GM12878 (cell line): Measurements from ENCODE around the gene SLC12A6. TPM values are rescaled to one million over a fixed set of nuclear protein-coding genes. Genes with fewer than 3 reads are reported as not detected.

Source experiments
- ATAC-seq: fragments of 200-7000 bp; cut with Tn5 transposase; 3 replicates; pipeline ENCODE4 v1.9.1; 2020; ENCODE audit warnings: mild to moderate bottlenecking, moderate library complexity
- BruUV-seq: library from RNA; stranded (reverse); fragments of 400-500 nt; replicated peaks from 2 replicates; lab custom pipeline; 2021; lab: Mats Ljungman, UMichigan
- CTCF ChIA-PET: fragments of 300-600 bp; sonication (Branson Sonifier 250); formaldehyde crosslinking; extraction: SDS; loops from one replicate; lab custom pipeline; 2021; ENCODE audit warnings: inconsistent platforms; lab: Yijun Ruan, JAX
- POLR2A ChIA-PET: fragments of 350-600 bp; formaldehyde crosslinking; extraction: SDS; loops from one replicate; lab custom pipeline; 2021; ENCODE audit warnings: inconsistent platforms; lab: Charles Lee
- RAD21 ChIA-PET: fragments of 300-600 bp; sonication (Branson Sonifier 250); formaldehyde crosslinking; loops from one replicate; lab custom pipeline; 2023; ENCODE audit warnings: antibody characterized with exemption; ENCODE audit not compliant: unreplicated experiment; lab: Charles Lee
- SMC1A ChIA-PET: fragments of 300-600 bp; sonication (Branson Sonifier 250); formaldehyde crosslinking; loops from one replicate; lab custom pipeline; 2023; ENCODE audit not compliant: unreplicated experiment, uncharacterized antibody; lab: Charles Lee
- DNase-seq: peaks from one replicate; pipeline ENCODE4 v3.0.0-alpha.2; 2011; ENCODE audit warnings: low read depth, low spot score
- FAIRE-seq: peaks from 3 replicates; lab custom pipeline; 2011; peaks lifted over from hg19 to GRCh38; lab: Jason Lieb, UNC
- H2AFZ ChIP-seq: 2 replicates; pipeline ENCODE4 v1.6.0; 2011; ENCODE audit warnings: low read depth, low read length, control low read depth; ENCODE audit not compliant: control insufficient read depth
- H3K27ac ChIP-seq: 2 replicates; pipeline ENCODE4 v1.5.1; 2011; ENCODE audit warnings: control low read depth; ENCODE audit not compliant: control insufficient read depth, insufficient read depth
- H3K27me3 ChIP-seq, 2 experiments: replicated peaks in 1 of 2; 2 replicates each; pipeline versions ENCODE4 v1.6.0 to v1.6.1; 2011; ENCODE audit warnings: low read length in 1 of 2; ENCODE audit not compliant: control insufficient read depth in 2 of 2, insufficient read depth in 2 of 2
- H3K36me3 ChIP-seq, 2 experiments: 2 replicates each; pipeline ENCODE4 v1.5.1; 2011; ENCODE audit warnings: low read length in 1 of 2; ENCODE audit not compliant: control insufficient read depth in 2 of 2, insufficient read depth in 2 of 2
- H3K4me1 ChIP-seq: 2 replicates; pipeline ENCODE4 v1.6.1; 2011; ENCODE audit warnings: mild to moderate bottlenecking, low read length, moderate library complexity, mixed read lengths; ENCODE audit not compliant: control insufficient read depth, insufficient read depth
- H3K4me2 ChIP-seq: 2 replicates; pipeline ENCODE4 v1.6.0; 2011; ENCODE audit warnings: control low read depth; ENCODE audit not compliant: control insufficient read depth, insufficient read depth
- H3K4me3 ChIP-seq: fragments of 200-600 bp; sonication (generic); 2 replicates; pipeline ENCODE4 v1.5.1; 2016
- H3K79me2 ChIP-seq: 2 replicates; pipeline ENCODE4 v1.6.0; 2011; ENCODE audit warnings: low read length; ENCODE audit not compliant: control insufficient read depth, insufficient read depth
- H3K9ac ChIP-seq: 2 replicates; pipeline ENCODE4 v1.8.0; 2011; ENCODE audit warnings: low read length, control low read depth, mixed read lengths; ENCODE audit not compliant: control insufficient read depth, insufficient read depth
- H3K9me3 ChIP-seq: replicated peaks from 3 replicates; pipeline ENCODE4 v1.5.1; 2011; ENCODE audit warnings: mild to moderate bottlenecking, low read length; ENCODE audit not compliant: control insufficient read depth, insufficient read depth
- H4K20me1 ChIP-seq: 2 replicates; pipeline ENCODE4 v1.6.0; 2011; ENCODE audit not compliant: control insufficient read depth, insufficient read depth
- DPF2 ChIP-seq: fragments of 450-650 bp; IDR thresholded peaks from 2 replicates; pipeline ENCODE4 v1.6.1; 2017; ENCODE audit warnings: mild to moderate bottlenecking
- GATAD2B ChIP-seq: fragments of 450-650 bp; conservative IDR thresholded peaks from 2 replicates; pipeline ENCODE4 v1.6.1; 2017; ENCODE audit warnings: low read depth, mild to moderate bottlenecking, moderate library complexity
- MTA3 ChIP-seq: IDR thresholded peaks from 2 replicates; pipeline ENCODE4 v1.6.1; 2012; ENCODE audit warnings: low read length, inconsistent platforms, borderline replicate concordance
- NRF1 ChIP-seq: conservative IDR thresholded peaks from 2 replicates; pipeline ENCODE4 v1.6.1; 2011; ENCODE audit warnings: mild to moderate bottlenecking, low read depth, low read length, improper control_type of control experiment
- PML ChIP-seq: IDR thresholded peaks from 2 replicates; pipeline ENCODE4 v1.6.1; 2012; ENCODE audit warnings: low read length, inconsistent platforms
- RAD51 ChIP-seq: fragments of 450-650 bp; IDR thresholded peaks from 2 replicates; pipeline ENCODE4 v1.6.1; 2016; ENCODE audit warnings: moderate library complexity, mild to moderate bottlenecking, inconsistent platforms
- SREBF1 ChIP-seq: IDR thresholded peaks from 2 replicates; pipeline ENCODE4 v1.6.1; 2012; ENCODE audit warnings: mild to moderate bottlenecking, low read length
- SRF ChIP-seq, 2 experiments: IDR thresholded peaks; 2 replicates each; pipeline ENCODE4 v1.6.1; 2011; ENCODE audit warnings: low read depth in 2 of 2, low read length in 2 of 2, mild to moderate bottlenecking in 1 of 2, moderate library complexity in 1 of 2
- SUPT20H ChIP-seq: IDR thresholded peaks from 2 replicates; pipeline ENCODE4 v1.6.1; 2011; ENCODE audit warnings: low read depth, mild to moderate bottlenecking, low read length, moderate library complexity, borderline replicate concordance; ENCODE audit not compliant: control insufficient read depth
- TARDBP ChIP-seq: IDR thresholded peaks from 2 replicates; pipeline ENCODE4 v1.6.1; 2016; ENCODE audit warnings: borderline replicate concordance
- TCF12 ChIP-seq: IDR thresholded peaks from 2 replicates; pipeline ENCODE4 v1.6.1; 2011; ENCODE audit warnings: low read depth, mild to moderate bottlenecking, low read length
- ZNF207 ChIP-seq: fragments of 450-650 bp; IDR thresholded peaks from 2 replicates; pipeline ENCODE4 v1.6.1; 2014; ENCODE audit warnings: antibody characterized with exemption, mild to moderate bottlenecking, borderline replicate concordance
- WGBS: methylation state at CpG from one replicate; pipeline ENCODE4 v1.1.6; 2016; ENCODE audit warnings: low lambda C conversion rate; ENCODE audit not compliant: insufficient replicate concordance, insufficient coverage; ENCODE audit errors: missing lambda C conversion rate; 5-methylcytosine and 5-hydroxymethylcytosine counted together
- in situ Hi-C: fragments of 300-500 bp; cut with MboI; formaldehyde crosslinking; loops from 9 replicates; pipeline ENCODE4 v1.14.3; 2018; ENCODE audit warnings: mixed read lengths
- intact Hi-C: fragments of 100-400 bp; cut with micrococcal nuclease; formaldehyde crosslinking; loops from one replicate; pipeline ENCODE4 v1.14.2; 2022; ENCODE audit not compliant: unreplicated experiment
- polyA plus RNA-seq, 11 experiments: library from polyadenylated mRNA; depleted of rRNA in 4 of 11; unstranded in 6 of 11; stranded (reverse) in 5 of 11; fragments of >200 nt; fragmentation: Nextera tagmentation in 4 of 11; fragmentation: Illumina TruSeq in 1 of 11; extraction: Ambion mirVana in 4 of 11; extraction: Trizol in 1 of 11; gene quantifications; 1 replicate in 1 of 11; 2 replicates in 10 of 11; pipeline versions ENCODE4 v1.2.1 to v1.2.3, GENCODE V29; 2011 to 2016; ENCODE audit warnings: inconsistent platforms in 2 of 11, missing spikeins in 2 of 11, low read depth in 1 of 11
- total RNA-seq, 4 experiments: library from RNA; depleted of rRNA in 3 of 4; stranded (reverse); fragments of >200 nt in 3 of 4; fragmentation: Illumina TruSeq in 1 of 4; extraction: Trizol in 1 of 4; gene quantifications; 2 replicates each; pipeline versions ENCODE4 v1.2.1 to v1.2.3, GENCODE V29; 2013 to 2021
- TF ChIP-seq, protein P1 (sequence below): fragments of 450-650 bp; IDR thresholded peaks from 2 replicates; pipeline ENCODE4 v1.6.1; 2017; ENCODE audit warnings: borderline replicate concordance

The SLC12A6 gene
- total and polyA plus RNA-seq, 10 of the 15 experiments (the other 5 are each of a cell fraction or from before 2014, with no cell fraction given), result 4.7 to 94.4 (median 34.2) TPM

DNA sequence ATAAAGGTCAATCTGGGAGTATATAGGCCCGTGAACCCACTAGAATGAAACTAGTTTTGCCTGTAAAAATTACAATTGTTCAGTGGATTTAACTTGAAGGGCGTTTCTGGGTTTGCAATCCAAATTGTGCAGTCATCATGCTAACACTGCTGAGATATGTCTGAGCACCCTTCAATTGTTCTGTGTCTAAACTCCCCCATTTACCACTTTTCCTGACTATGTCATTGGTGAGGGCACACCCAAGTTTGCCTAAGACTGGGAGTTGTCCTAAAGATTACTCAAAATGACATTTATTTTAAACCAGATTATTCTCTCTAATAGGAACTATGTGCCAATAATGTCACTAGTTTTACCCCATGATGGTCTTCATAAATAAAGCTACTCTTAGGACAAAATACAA lies 58.2 kb downstream of the SLC12A6 start:
- no peak for ATAC-seq
- Histone ChIP-seq H3K4me3 (no peak overlapping the region), H3K36me3 (peaks cover 0 to 4% of the 10 kb centered on the region in 2 experiments; a peak in 1 of 4 replicates), H3K79me2 (peaks cover 31% of the 10 kb centered on the region)
- no peak for DNase-seq
- no peak for FAIRE-seq
- no peak for TF ChIP-seq NRF1
- TF ChIP-seq, all 136 proteins: peak for 0
- Histone ChIP-seq H2AFZ (no peak overlapping the region), H3K9me3 (no peaks in the 10 kb centered on the region; the same call in 2 of the 3 replicates), H4K20me1 (no peaks in the 10 kb centered on the region), H3K4me1 (no peaks in the 10 kb centered on the region), H3K9ac (no peak overlapping the region), H3K27me3 (no peaks in the 10 kb centered on the region), H3K4me2 (no peak overlapping the region), H3K27ac (no peak overlapping the region)
- ChIA-PET SMC1A (interaction anchor here (1.2 to 1.9 kb wide), 2 partner anchors 10 to 37 kb away, joined by 3 to 4 read pairs; no protein-coding TSS in a partner anchor), RAD21 (no interaction called here), CTCF (no interaction called here), POLR2A (interaction anchor here (1.3 kb wide), 1 partner anchor 16 kb away, joined by 3 read pairs; no protein-coding TSS in a partner anchor)
- in situ Hi-C loops, result no loop called here
- BruUV-seq, result no TSS peak
- intact Hi-C loops, result no loop called here
- 94% methylated on average over 2 of the region's 2 CpGs for WGBS

DNA sequence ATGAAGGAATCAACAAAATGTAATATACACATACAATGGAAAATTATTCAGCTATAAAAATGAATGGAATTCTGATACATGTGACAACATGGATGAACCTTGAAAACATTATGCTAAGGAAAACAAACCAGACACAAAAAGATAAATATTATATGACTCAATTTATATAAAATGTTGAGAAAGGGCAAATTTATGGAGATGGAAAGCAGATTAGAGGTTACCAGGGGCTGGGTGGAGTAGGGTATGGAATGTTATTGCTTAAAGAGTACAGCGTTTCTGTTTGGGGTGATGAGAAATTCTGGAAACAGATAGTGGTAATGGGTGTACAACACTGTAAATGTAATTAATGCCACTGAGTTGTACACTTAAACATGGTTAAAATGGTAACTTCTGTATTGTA lies 61.9 kb downstream of the SLC12A6 start:
- Histone ChIP-seq H3K9ac (no peak overlapping the region), H3K4me1 (no peaks in the 10 kb centered on the region), H3K9me3 (no peaks in the 10 kb centered on the region), H4K20me1 (no peaks in the 10 kb centered on the region), H3K4me2 (no peak overlapping the region), H3K36me3 (peaks cover 0 to 12% of the 10 kb centered on the region in 2 experiments; a peak in 2 of 4 replicates), H3K79me2 (peaks cover 19% of the 10 kb centered on the region), H2AFZ (no peak overlapping the region), H3K4me3 (no peak overlapping the region), H3K27me3 (no peaks in the 10 kb centered on the region), H3K27ac (no peak overlapping the region)
- no peak for TF ChIP-seq RAD51
- TF ChIP-seq DPF2, result no peak
- no peak for TF ChIP-seq GATAD2B
- no peak for TF ChIP-seq SREBF1
- no peak for TF ChIP-seq MTA3
- no peak for TF ChIP-seq ZNF207
- TF ChIP-seq TARDBP, result no peak
- no peak for TF ChIP-seq TCF12
- no peak for TF ChIP-seq SRF (IDR thresholded peaks at IDR 0.05; ENCODE audit: low read depth in 2 of 2, low read length in 2 of 2)
- TF ChIP-seq, protein P1, sequence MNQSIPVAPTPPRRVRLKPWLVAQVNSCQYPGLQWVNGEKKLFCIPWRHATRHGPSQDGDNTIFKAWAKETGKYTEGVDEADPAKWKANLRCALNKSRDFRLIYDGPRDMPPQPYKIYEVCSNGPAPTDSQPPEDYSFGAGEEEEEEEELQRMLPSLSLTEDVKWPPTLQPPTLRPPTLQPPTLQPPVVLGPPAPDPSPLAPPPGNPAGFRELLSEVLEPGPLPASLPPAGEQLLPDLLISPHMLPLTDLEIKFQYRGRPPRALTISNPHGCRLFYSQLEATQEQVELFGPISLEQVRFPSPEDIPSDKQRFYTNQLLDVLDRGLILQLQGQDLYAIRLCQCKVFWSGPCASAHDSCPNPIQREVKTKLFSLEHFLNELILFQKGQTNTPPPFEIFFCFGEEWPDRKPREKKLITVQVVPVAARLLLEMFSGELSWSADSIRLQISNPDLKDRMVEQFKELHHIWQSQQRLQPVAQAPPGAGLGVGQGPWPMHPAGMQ, result no peak
- no peak for TF ChIP-seq SUPT20H
- no peak for TF ChIP-seq PML
- BruUV-seq, result no TSS peak
- intact Hi-C loops (no loop called here), in situ Hi-C loops (no loop called here)
- ATAC-seq (no peak), DNase-seq (no peak), FAIRE-seq (no peak)
- CTCF ChIA-PET, result interaction anchor here (1.1 to 1.2 kb wide), 2 partner anchors 10 to 34 kb away, joined by 3 to 4 read pairs; no protein-coding TSS in a partner anchor
- POLR2A ChIA-PET, result no interaction called here
- RAD21 ChIA-PET, result interaction anchor here (0.9 kb wide), 1 partner anchor 23 kb away, joined by 3 read pairs; no protein-coding TSS in a partner anchor
- 94% methylated on average over 1 of the region's 1 CpG for WGBS
- SMC1A ChIA-PET, result interaction anchor here (0.9 to 2.6 kb wide), 5 partner anchors 9 to 52 kb away, joined by 4 to 9 read pairs (median 7); no protein-coding TSS in a partner anchor
